GM12874 (cell line): ENCODE data around the gene SLC19A1.

Experiments used
- TF ChIP-seq, protein P1 (sequence below): IDR thresholded peaks from 2 replicates; pipeline ENCODE4 v1.5.1; 2011; ENCODE audit warnings: low read depth, mild to moderate bottlenecking, control low read depth, low read length, moderate library complexity; ENCODE audit not compliant: insufficient read depth

Gene SLC19A1

DNA sequence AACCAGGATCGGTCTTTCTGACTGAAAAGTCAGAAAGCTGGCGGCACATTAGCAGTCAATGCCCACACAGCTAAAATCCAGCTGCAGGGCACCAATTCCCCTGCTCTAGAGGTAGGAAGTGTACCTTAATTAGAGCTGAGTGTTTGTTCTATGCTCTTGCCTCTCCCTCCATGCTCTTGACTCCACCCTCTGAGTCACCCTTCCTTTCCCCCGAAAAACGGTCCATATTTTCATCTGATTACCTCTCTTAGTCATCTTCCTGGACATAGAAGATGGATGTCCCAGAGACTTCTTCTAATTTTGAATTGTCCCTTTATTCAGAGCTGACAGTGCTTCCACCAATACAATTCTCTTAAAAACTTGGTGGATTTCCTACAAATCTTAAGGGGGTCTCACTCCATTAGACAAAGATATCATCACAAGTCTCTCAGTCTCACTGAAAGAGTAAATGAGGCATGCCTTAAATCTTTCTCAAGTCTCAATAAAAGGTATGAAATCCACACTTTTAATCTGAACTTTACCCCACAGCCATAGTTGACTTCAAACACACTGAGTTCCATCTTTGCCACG is 44.1 kb upstream of the SLC19A1 start:
- TF ChIP-seq, protein P1, sequence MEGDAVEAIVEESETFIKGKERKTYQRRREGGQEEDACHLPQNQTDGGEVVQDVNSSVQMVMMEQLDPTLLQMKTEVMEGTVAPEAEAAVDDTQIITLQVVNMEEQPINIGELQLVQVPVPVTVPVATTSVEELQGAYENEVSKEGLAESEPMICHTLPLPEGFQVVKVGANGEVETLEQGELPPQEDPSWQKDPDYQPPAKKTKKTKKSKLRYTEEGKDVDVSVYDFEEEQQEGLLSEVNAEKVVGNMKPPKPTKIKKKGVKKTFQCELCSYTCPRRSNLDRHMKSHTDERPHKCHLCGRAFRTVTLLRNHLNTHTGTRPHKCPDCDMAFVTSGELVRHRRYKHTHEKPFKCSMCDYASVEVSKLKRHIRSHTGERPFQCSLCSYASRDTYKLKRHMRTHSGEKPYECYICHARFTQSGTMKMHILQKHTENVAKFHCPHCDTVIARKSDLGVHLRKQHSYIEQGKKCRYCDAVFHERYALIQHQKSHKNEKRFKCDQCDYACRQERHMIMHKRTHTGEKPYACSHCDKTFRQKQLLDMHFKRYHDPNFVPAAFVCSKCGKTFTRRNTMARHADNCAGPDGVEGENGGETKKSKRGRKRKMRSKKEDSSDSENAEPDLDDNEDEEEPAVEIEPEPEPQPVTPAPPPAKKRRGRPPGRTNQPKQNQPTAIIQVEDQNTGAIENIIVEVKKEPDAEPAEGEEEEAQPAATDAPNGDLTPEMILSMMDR = no peak

DNA sequence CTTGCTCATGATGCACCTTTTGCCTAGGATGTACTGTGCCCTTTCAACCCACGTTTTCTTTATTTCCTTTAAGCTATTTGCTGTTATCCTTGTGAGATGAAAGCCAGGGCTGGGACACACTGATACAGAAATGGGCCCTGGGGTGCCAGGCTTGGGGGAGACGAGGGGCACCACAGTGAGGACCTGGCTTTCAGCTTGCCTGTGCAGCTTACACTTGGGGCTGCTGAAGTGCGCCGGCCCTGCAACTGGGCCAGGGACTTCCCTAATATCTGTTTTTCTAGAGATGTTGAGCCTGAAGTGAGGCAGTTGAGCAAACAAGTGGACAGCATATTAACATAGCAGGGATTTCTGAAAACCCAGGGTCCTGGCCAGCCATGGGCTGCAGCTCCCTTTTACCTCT is 42.5 kb upstream of the SLC19A1 start:
- TF ChIP-seq, protein P1 = no peak

DNA sequence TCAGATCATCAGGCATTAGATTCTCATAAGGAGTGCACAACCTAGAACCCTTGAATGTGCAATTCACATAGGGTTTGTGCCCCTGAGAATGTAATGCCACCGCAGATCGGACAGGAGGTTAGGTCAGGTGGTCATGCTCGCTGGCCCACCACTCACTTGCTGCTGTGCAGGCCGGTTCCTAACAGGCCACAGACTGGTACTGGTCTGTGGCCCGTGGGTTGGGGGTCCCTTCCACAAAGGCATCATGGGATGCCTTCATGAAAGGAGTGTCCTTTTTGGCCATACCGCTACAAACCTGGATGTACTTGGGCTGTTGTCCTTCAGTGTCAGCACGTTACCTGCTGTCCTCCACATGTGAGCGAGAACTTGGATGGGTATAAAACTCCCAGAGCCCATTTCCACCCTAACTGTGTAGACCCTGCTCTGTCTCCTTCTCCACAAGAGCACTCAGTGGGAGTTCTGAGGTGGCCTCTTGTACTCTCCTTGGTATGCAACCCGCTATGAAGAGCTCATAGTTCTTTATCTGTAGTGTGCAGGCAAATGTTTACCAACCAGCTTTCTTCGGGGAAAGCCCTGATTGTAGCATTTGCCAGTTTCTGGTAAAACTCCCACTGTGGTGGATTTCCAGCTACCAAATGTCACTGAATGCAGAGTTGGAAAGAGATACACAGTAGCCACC is 41.7 kb upstream of the SLC19A1 start:
- TF ChIP-seq, protein P1 = no peak

DNA sequence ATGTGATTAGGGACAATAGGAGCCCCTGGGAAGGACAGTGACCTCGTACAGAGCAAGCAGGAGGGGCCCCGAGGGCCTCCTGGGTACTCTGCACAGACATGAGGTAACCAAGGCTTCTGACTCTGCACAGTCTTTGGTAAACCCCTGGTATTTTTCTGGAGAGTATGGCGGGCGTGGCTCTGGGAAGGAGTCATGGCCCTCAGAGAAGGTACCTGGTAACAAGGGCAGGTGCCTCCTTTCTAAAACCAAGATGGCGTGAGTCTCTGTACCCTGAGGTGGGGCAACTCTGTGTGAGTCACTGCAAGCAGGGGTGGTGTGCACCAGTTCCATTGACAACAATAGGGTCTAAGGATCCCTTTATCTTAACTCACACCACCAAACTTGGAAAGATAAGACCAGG is 39.9 kb upstream of the SLC19A1 start:
- TF ChIP-seq, protein P1 = no peak

DNA sequence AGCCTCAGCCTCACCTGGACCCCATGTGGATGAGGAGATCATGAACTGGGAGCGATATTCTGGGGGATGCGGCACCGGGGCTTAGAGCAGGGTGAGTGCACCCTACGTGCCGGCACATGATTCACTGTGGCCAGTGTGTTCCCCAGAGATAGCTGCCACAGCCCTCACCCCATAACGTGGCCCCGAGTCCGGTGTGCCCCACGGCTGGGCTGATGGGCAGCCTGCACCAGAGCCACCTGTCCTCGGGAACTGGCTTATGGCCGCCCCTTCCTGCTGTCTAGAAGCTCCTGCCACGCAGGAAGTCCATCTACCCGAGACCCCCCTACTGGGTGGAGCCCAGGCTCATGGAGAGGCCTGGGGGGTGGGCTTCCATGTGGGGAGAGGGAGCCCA is 39.1 kb upstream of the SLC19A1 start:
- TF ChIP-seq, protein P1 = no peak

DNA sequence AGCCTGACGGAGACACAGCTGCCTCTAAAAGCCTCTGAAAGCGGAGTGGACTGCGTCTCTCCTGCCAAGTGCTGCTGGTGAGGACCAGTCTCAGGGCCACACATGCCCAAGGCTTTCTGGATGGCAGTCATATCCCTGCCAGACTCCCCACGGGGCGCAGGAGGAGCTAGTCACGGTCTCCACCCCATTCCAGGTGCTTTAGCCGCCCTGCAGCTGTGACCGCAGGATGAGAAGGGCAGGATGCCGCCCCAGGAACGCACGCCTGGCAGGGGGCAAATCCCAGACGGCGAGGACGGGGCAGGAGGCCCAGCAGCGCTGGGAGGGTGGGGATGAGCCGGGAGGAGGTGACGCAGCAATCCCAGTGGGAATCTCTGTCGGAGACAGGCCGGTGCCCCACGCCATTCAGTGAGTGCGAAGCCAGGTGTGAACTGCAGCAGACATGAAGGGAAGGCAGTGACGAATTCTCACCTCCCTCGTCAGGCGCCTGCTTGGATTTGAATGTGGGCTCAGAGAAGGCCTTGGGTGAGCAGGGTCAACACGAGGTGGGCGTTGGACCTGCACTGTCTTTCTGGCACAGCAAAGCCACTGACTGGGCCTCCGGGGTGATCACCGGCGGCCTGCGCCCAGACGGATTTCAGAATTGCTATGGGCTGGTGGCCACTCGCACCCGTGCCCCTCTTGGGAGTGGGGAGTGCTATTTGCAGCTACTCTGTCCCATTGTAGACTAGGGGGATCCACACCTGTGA is 38.5 kb upstream of the SLC19A1 start:
- TF ChIP-seq, protein P1 = no peak

DNA sequence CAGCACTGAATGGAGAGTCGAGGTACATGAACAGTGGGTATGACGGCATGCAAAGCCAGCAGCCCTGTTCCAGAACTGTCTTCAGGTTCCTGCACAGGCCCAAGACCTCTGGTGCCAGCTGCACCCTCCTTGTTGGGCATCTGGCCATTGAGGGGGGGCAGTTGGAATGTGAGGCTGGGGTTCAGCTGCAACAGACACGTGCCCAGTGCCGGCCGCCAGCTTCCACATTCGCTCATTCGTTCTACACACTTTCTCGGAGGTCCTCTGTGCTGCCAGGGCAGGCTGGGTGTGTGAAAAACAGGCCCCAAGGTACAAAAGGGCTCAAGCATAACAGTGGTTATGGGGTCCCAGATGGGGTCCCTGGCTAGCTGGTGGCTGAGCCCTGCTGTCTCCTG is 37.9 kb upstream of the SLC19A1 start:
- TF ChIP-seq, protein P1 = no peak
